Mesenchymal stem cell (in vitro differentiated cells and primary cell): ENCODE results near the gene TMSB4X.
"Not testable (repeated sequence)": the region's sequence is repeated elsewhere in the genome, so short reads cannot be mapped to it uniquely, and the experiment has no call there.

ENCODE experiments used
- DNase-seq: peaks from one replicate; pipeline ENCODE4 v3.0.0-alpha.2; 2013
- H2AFZ ChIP-seq: one replicate; pipeline ENCODE4 v1.6.1; 2013; ENCODE audit warnings: low read depth, mild to moderate bottlenecking, control low read depth, inconsistent platforms, low read length, moderate library complexity
- H2AK5ac ChIP-seq: 2 replicates; pipeline ENCODE4 v1.6.1; 2013; ENCODE audit warnings: low read length, moderate library complexity, mild to moderate bottlenecking, inconsistent platforms; ENCODE audit not compliant: severe bottlenecking
- H2BK120ac ChIP-seq: one replicate; pipeline ENCODE4 v1.6.1; 2013; ENCODE audit warnings: low read depth, mild to moderate bottlenecking, inconsistent platforms, low read length, moderate library complexity
- H2BK12ac ChIP-seq, 2 experiments: one replicate each; pipeline ENCODE4 v1.6.1; 2013; ENCODE audit warnings: inconsistent platforms in 2 of 2, low read length in 2 of 2, mild to moderate bottlenecking in 2 of 2, moderate library complexity in 2 of 2, control low read depth in 1 of 2
- H2BK15ac ChIP-seq: one replicate; pipeline ENCODE4 v1.6.1; 2013; ENCODE audit warnings: mild to moderate bottlenecking, low read depth, inconsistent platforms; ENCODE audit not compliant: poor library complexity, severe bottlenecking
- H2BK5ac ChIP-seq: 2 replicates; pipeline ENCODE4 v1.6.1; 2013; ENCODE audit warnings: low read depth, mild to moderate bottlenecking, low read length, control low read depth, inconsistent platforms; ENCODE audit not compliant: poor library complexity, severe bottlenecking
- H3K14ac ChIP-seq, 2 experiments: one replicate each; pipeline ENCODE4 v1.6.1; 2013; ENCODE audit warnings: inconsistent platforms in 2 of 2, low read length in 2 of 2, control low read depth in 1 of 2, mild to moderate bottlenecking in 1 of 2, moderate library complexity in 1 of 2
- H3K18ac ChIP-seq, 2 experiments: one replicate each; pipeline ENCODE4 v1.6.1; 2013; ENCODE audit warnings: inconsistent platforms in 2 of 2, low read length in 2 of 2, control low read depth in 1 of 2, low read depth in 1 of 2, mild to moderate bottlenecking in 1 of 2
- H3K23ac ChIP-seq, 2 experiments: one replicate each; pipeline ENCODE4 v1.6.1; 2013; ENCODE audit warnings: inconsistent platforms in 2 of 2, low read length in 2 of 2, mild to moderate bottlenecking in 2 of 2, moderate library complexity in 2 of 2, control low read depth in 1 of 2
- H3K27ac ChIP-seq: 2 replicates; pipeline ENCODE4 v1.5.1; 2013; ENCODE audit warnings: mild to moderate bottlenecking, moderate library complexity, low read length, control low read depth, inconsistent platforms; ENCODE audit not compliant: poor library complexity, severe bottlenecking
- H3K27me3 ChIP-seq, 2 experiments: 2 replicates each; pipeline versions ENCODE4 v1.6.1 to v1.7.0; 2013; ENCODE audit warnings: low read length in 2 of 2, mild to moderate bottlenecking in 2 of 2, moderate library complexity in 2 of 2, control low read depth in 1 of 2, inconsistent platforms in 1 of 2; ENCODE audit not compliant: control insufficient read depth in 1 of 2, insufficient read depth in 1 of 2
- H3K36me3 ChIP-seq, 2 experiments: 2 replicates each; pipeline versions ENCODE4 v1.6.1 to v1.7.0; 2013; ENCODE audit warnings: low read length in 2 of 2, control low read depth in 1 of 2, inconsistent platforms in 1 of 2, low read depth in 1 of 2, mild to moderate bottlenecking in 1 of 2; ENCODE audit not compliant: insufficient read depth in 2 of 2, control insufficient read depth in 1 of 2
- H3K4ac ChIP-seq, 2 experiments: one replicate each; pipeline ENCODE4 v1.6.1; 2013; ENCODE audit warnings: inconsistent platforms in 2 of 2, low read length in 2 of 2, mild to moderate bottlenecking in 2 of 2, moderate library complexity in 2 of 2, control low read depth in 1 of 2, low read depth in 1 of 2
- H3K4me1 ChIP-seq: 2 replicates; pipeline ENCODE4 v1.6.1; 2013; ENCODE audit warnings: low read depth, low read length, control low read depth; ENCODE audit not compliant: control insufficient read depth, insufficient read depth
- H3K4me2 ChIP-seq: 2 replicates; pipeline ENCODE4 v1.6.1; 2013; ENCODE audit warnings: low read length, mild to moderate bottlenecking, inconsistent platforms; ENCODE audit not compliant: poor library complexity, severe bottlenecking
- H3K4me3 ChIP-seq, 2 experiments: 2 replicates each; pipeline versions ENCODE4 v1.5.1 to v1.7.0; 2013; ENCODE audit warnings: low read length in 2 of 2, mild to moderate bottlenecking in 2 of 2, control low read depth in 1 of 2, low read depth in 1 of 2; ENCODE audit not compliant: insufficient read depth in 1 of 2
- H3K79me1 ChIP-seq: replicated peaks from 2 replicates; pipeline ENCODE4 v1.6.1; 2013; ENCODE audit warnings: mild to moderate bottlenecking, control low read depth, low read length, inconsistent platforms; ENCODE audit not compliant: poor library complexity, severe bottlenecking
- H3K9ac ChIP-seq: 2 replicates; pipeline ENCODE4 v1.7.0; 2013; ENCODE audit warnings: mild to moderate bottlenecking, low read length, moderate library complexity
- H3K9me3 ChIP-seq: 2 replicates; pipeline ENCODE4 v1.7.0; 2013; ENCODE audit warnings: mild to moderate bottlenecking, low read length; ENCODE audit not compliant: control insufficient read depth
- H4K8ac ChIP-seq: one replicate; pipeline ENCODE4 v1.6.1; 2013; ENCODE audit warnings: inconsistent platforms, mild to moderate bottlenecking, low read length, moderate library complexity
- H4K91ac ChIP-seq: one replicate; pipeline ENCODE4 v1.6.1; 2013; ENCODE audit warnings: mild to moderate bottlenecking, low read length, inconsistent platforms
- WGBS: methylation state at CpG from one replicate; pipeline ENCODE4 v1.1.7; 2013; ENCODE audit warnings: mixed read lengths; 5-methylcytosine and 5-hydroxymethylcytosine counted together

The TMSB4X gene

GRCh38 chrX:13015536-13016236, 40.8 kb downstream of the TMSB4X start:
- WGBS = 100% methylated on average over 2 of the region's 3 CpGs
- Histone ChIP-seq H2AK5ac (no peak overlapping the region), H3K27me3 (no peaks in the 10 kb centered on the region), H3K18ac (peak overlapping the region in 1 of 2 experiments; percentile 12), H2BK5ac (no peak overlapping the region), H4K8ac (no peak overlapping the region), H2BK15ac (no peak overlapping the region), H2BK12ac (no peak overlapping the region), H3K4ac (peak overlapping the region in 1 of 2 experiments; percentile 41), H3K79me1 (no peaks in the 10 kb centered on the region), H3K4me3 (no peak overlapping the region), H3K23ac (no peak overlapping the region), H3K4me1 (peaks cover 2% of the 10 kb centered on the region), H2AFZ (no peak overlapping the region), H3K14ac (no peak overlapping the region), H3K9me3 (no peaks in the 10 kb centered on the region), H3K4me2 (no peak overlapping the region), H3K9ac (no peak overlapping the region), H3K36me3 (no peaks in the 10 kb centered on the region), H4K91ac (no peak overlapping the region), H2BK120ac (no peak overlapping the region), H3K27ac (no peak overlapping the region)
- DNase-seq = no peak

- H2BK12ac ChIP-seq, H3K36me3 ChIP-seq, H4K91ac ChIP-seq, H3K9ac ChIP-seq, H2AFZ ChIP-seq, H3K4ac ChIP-seq, H2BK15ac ChIP-seq, H2BK5ac ChIP-seq, DNase-seq, H3K18ac ChIP-seq, H2BK120ac ChIP-seq, H3K23ac ChIP-seq, H3K27ac ChIP-seq, H2AK5ac ChIP-seq, H3K9me3 ChIP-seq, H3K79me1 ChIP-seq, H3K4me2 ChIP-seq, H3K4me3 ChIP-seq, H3K4me1 ChIP-seq, H4K8ac ChIP-seq, H3K14ac ChIP-seq, H3K27me3 ChIP-seq: not testable (repeated sequence)
- 97% methylated on average over 6 of the region's 6 CpGs for WGBS
Measured at GRCh38 chrX:13016731-13017130, 41.8 kb downstream of the TMSB4X start.

DNA sequence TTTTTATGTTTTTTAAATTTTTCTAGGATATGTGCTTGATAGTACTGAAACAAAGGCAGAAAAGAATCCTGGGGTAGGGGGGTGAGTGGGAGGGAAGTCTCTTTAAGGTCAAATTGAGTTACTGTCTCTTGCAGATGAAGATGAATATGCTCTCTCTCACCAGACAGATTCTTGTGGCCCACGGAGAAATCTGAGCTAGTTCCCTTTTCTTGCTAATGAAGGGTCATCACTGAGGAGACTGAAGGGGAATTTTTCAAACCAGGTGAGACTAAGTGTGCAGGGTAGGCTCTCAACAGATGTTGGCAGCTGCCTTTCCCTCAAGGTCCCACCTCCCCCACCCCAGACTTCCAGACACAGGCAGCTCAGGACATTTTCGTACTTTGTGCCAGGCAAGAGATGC, 48.0 kb downstream of the TMSB4X start:
- H2BK12ac ChIP-seq = peak overlapping the region in 1 of 2 experiments; percentile 25
- no peak overlapping the region for H3K14ac ChIP-seq
- H3K4me1 ChIP-seq = peaks cover 5% of the 10 kb centered on the region
- no peak overlapping the region for H3K23ac ChIP-seq
- no peak overlapping the region for H4K91ac ChIP-seq
- peak overlapping the region; percentile 51 for H2BK5ac ChIP-seq
- DNase-seq = no peak
- H4K8ac ChIP-seq = no peak overlapping the region
- peaks cover 0 to 11% of the 10 kb centered on the region in 2 experiments for H3K27me3 ChIP-seq
- H2BK15ac ChIP-seq = no peak overlapping the region
- WGBS = 55% methylated on average over 2 of the region's 2 CpGs
- no peak overlapping the region for H3K4me3 ChIP-seq
- H3K27ac ChIP-seq = no peak overlapping the region
- no peak overlapping the region for H2AK5ac ChIP-seq
- no peaks in the 10 kb centered on the region for H3K36me3 ChIP-seq
- H3K9ac ChIP-seq = no peak overlapping the region
- H2BK120ac ChIP-seq = no peak overlapping the region
- no peaks in the 10 kb centered on the region for H3K9me3 ChIP-seq
- no peak overlapping the region for H3K18ac ChIP-seq
- H3K4ac ChIP-seq = no peak overlapping the region
- no peak overlapping the region for H3K4me2 ChIP-seq
- H2AFZ ChIP-seq = no peak overlapping the region
- H3K79me1 ChIP-seq = no peaks in the 10 kb centered on the region

- Histone ChIP-seq H3K27me3 (peaks cover 0 to 11% of the 10 kb centered on the region in 2 experiments), H2BK12ac (peak overlapping the region in 1 of 2 experiments; percentile 92), H4K91ac (no peak overlapping the region), H3K9me3 (no peaks in the 10 kb centered on the region), H2BK15ac (no peak overlapping the region), H2BK5ac (no peak overlapping the region), H3K23ac (no peak overlapping the region), H3K4me1 (peaks cover 5% of the 10 kb centered on the region), H2BK120ac (no peak overlapping the region), H3K14ac (peak overlapping the region in 1 of 2 experiments; percentile 26), H3K18ac (no peak overlapping the region), H3K4me3 (no peak overlapping the region), H3K79me1 (no peaks in the 10 kb centered on the region), H3K9ac (no peak overlapping the region), H3K4ac (peak overlapping the region in 1 of 2 experiments; percentile 37), H2AFZ (no peak overlapping the region), H3K4me2 (no peak overlapping the region), H3K36me3 (no peaks in the 10 kb centered on the region), H3K27ac (no peak overlapping the region), H2AK5ac (peak overlapping the region; percentile 18), H4K8ac (no peak overlapping the region)
- 100% methylated on average over 3 of the region's 3 CpGs for WGBS
- no peak for DNase-seq
Measured at GRCh38 chrX:13023567-13023966, 48.7 kb downstream of the TMSB4X start.
